ENCODE results near the gene CHL1.

Gene CHL1

GRCh38 chr3:196311-197148 is at the start of gene CHL1:
CHL1 (plus strand) TSS chr3:196763; CDS start chr3:319777, 123,014 bp downstream.
- no peaks in the 10 kb centered on the region for H3K9me3 Mint-ChIP-seq
- H3K27me3 Mint-ChIP-seq = peaks cover 8% of the 10 kb centered on the region
- ATAC-seq = peak; percentile 40
- peaks cover 19% of the 10 kb centered on the region for H3K4me1 Mint-ChIP-seq
- H3K27ac Mint-ChIP-seq = peak within 1 kb of the TSS; percentile 81
- peak within 1 kb of the TSS; percentile 89 for H3K4me3 Mint-ChIP-seq
- H3K36me3 Mint-ChIP-seq = peaks cover 4% of the 10 kb centered on the region

GRCh38 chr3:151614-152189 is 44.9 kb upstream of the CHL1 start:
- H3K9me3 Mint-ChIP-seq = no peaks in the 10 kb centered on the region
- H3K4me3 Mint-ChIP-seq = no peak overlapping the region
- no peaks in the 10 kb centered on the region for H3K27me3 Mint-ChIP-seq
- H3K27ac Mint-ChIP-seq = no peak overlapping the region
- H3K36me3 Mint-ChIP-seq = no peaks in the 10 kb centered on the region
- H3K4me1 Mint-ChIP-seq = no peaks in the 10 kb centered on the region
- no peak for ATAC-seq

- Mint-ChIP-seq H3K36me3 (no peaks in the 10 kb centered on the region), H3K27me3 (no peaks in the 10 kb centered on the region), H3K9me3 (peaks cover 4% of the 10 kb centered on the region), H3K27ac (no peak overlapping the region), H3K4me3 (no peak overlapping the region), H3K4me1 (peaks cover 8% of the 10 kb centered on the region)
- no peak for ATAC-seq
Measured at GRCh38 chr3:159974-160373, 36.6 kb upstream of the CHL1 start.

GRCh38 chr3:166071-166470 is 30.5 kb upstream of the CHL1 start:
- Mint-ChIP-seq H3K9me3 (no peaks in the 10 kb centered on the region), H3K4me3 (no peak overlapping the region), H3K4me1 (no peaks in the 10 kb centered on the region), H3K27me3 (no peaks in the 10 kb centered on the region), H3K27ac (no peak overlapping the region), H3K36me3 (no peaks in the 10 kb centered on the region)
- no peak for ATAC-seq

GRCh38 chr3:166799-167198 is 29.8 kb upstream of the CHL1 start:
- Mint-ChIP-seq H3K4me3 (no peak overlapping the region), H3K4me1 (no peaks in the 10 kb centered on the region), H3K27ac (no peak overlapping the region), H3K9me3 (no peaks in the 10 kb centered on the region), H3K36me3 (no peaks in the 10 kb centered on the region), H3K27me3 (no peaks in the 10 kb centered on the region)
- no peak for ATAC-seq

GRCh38 chr3:173886-174285 is 22.7 kb upstream of the CHL1 start:
- H3K4me1 Mint-ChIP-seq = peaks cover 12% of the 10 kb centered on the region
- H3K27ac Mint-ChIP-seq = no peak overlapping the region
- no peaks in the 10 kb centered on the region for H3K36me3 Mint-ChIP-seq
- no peaks in the 10 kb centered on the region for H3K27me3 Mint-ChIP-seq
- ATAC-seq = no peak
- H3K4me3 Mint-ChIP-seq = peak overlapping the region; percentile 10
- H3K9me3 Mint-ChIP-seq = no peaks in the 10 kb centered on the region

- peaks cover 2% of the 10 kb centered on the region for H3K9me3 Mint-ChIP-seq
- H3K27ac Mint-ChIP-seq = no peak overlapping the region
- no peaks in the 10 kb centered on the region for H3K36me3 Mint-ChIP-seq
- H3K4me3 Mint-ChIP-seq = no peak overlapping the region
- no peak for ATAC-seq
- no peaks in the 10 kb centered on the region for H3K4me1 Mint-ChIP-seq
- no peaks in the 10 kb centered on the region for H3K27me3 Mint-ChIP-seq
Measured at GRCh38 chr3:184976-185375, 11.6 kb upstream of the CHL1 start.

- H3K27me3 Mint-ChIP-seq = peaks cover 8% of the 10 kb centered on the region
- peaks cover 2% of the 10 kb centered on the region for H3K9me3 Mint-ChIP-seq
- peak; percentile 89 for ATAC-seq
- H3K27ac Mint-ChIP-seq = peak overlapping the region; percentile 94
- peak overlapping the region; percentile 62 for H3K4me3 Mint-ChIP-seq
- peaks cover 21% of the 10 kb centered on the region for H3K4me1 Mint-ChIP-seq
- peaks cover 4% of the 10 kb centered on the region for H3K36me3 Mint-ChIP-seq
Measured at GRCh38 chr3:192215-192929, 4.2 kb upstream of the CHL1 start.

GRCh38 chr3:194001-194400 is 2.6 kb upstream of the CHL1 start:
- Mint-ChIP-seq H3K36me3 (peaks cover 4% of the 10 kb centered on the region), H3K4me1 (peaks cover 21% of the 10 kb centered on the region), H3K27me3 (peaks cover 8% of the 10 kb centered on the region), H3K27ac (no peak overlapping the region), H3K4me3 (no peak overlapping the region), H3K9me3 (no peaks in the 10 kb centered on the region)
- no peak for ATAC-seq

GRCh38 chr3:194421-194820 is 2.1 kb upstream of the CHL1 start:
- Mint-ChIP-seq H3K9me3 (no peaks in the 10 kb centered on the region), H3K4me1 (peaks cover 21% of the 10 kb centered on the region), H3K4me3 (no peak overlapping the region)

GRCh38 chr3:195666-196065 is 897 bp upstream of the CHL1 start:
- ATAC-seq = no peak
- Mint-ChIP-seq H3K36me3 (peaks cover 4% of the 10 kb centered on the region), H3K9me3 (no peaks in the 10 kb centered on the region), H3K27ac (no peak overlapping the region), H3K27me3 (peaks cover 8% of the 10 kb centered on the region), H3K4me1 (peaks cover 21% of the 10 kb centered on the region), H3K4me3 (no peak overlapping the region)

More at GRCh38 chr3:194421-194820, 2.1 kb upstream of the CHL1 start:
- peaks cover 4% of the 10 kb centered on the region for H3K36me3 Mint-ChIP-seq
- no peak for ATAC-seq
- peaks cover 8% of the 10 kb centered on the region for H3K27me3 Mint-ChIP-seq
- no peak overlapping the region for H3K27ac Mint-ChIP-seq

- Mint-ChIP-seq H3K27me3 (peaks cover 8% of the 10 kb centered on the region), H3K9me3 (no peaks in the 10 kb centered on the region), H3K4me1 (peaks cover 12% of the 10 kb centered on the region), H3K36me3 (peaks cover 3% of the 10 kb centered on the region), H3K4me3 (peak overlapping the region; percentile 86), H3K27ac (peak overlapping the region; percentile 81)
- peak; percentile 59 for ATAC-seq
Measured at GRCh38 chr3:197149-197827, 725 bp downstream of the CHL1 start.

- peak overlapping the region; percentile 81 for H3K27ac Mint-ChIP-seq
- H3K36me3 Mint-ChIP-seq = no peaks in the 10 kb centered on the region
- peak; percentile 69 for ATAC-seq
- peaks cover 7% of the 10 kb centered on the region for H3K4me1 Mint-ChIP-seq
- no peaks in the 10 kb centered on the region for H3K9me3 Mint-ChIP-seq
- peaks cover 8% of the 10 kb centered on the region for H3K27me3 Mint-ChIP-seq
- peak overlapping the region; percentile 86 for H3K4me3 Mint-ChIP-seq
Measured at GRCh38 chr3:197828-198491, 1.4 kb downstream of the CHL1 start.

GRCh38 chr3:199835-200234 is 3.3 kb downstream of the CHL1 start:
- peaks cover 7% of the 10 kb centered on the region for H3K4me1 Mint-ChIP-seq
- H3K27ac Mint-ChIP-seq = no peak overlapping the region
- ATAC-seq = no peak
- peaks cover 8% of the 10 kb centered on the region for H3K27me3 Mint-ChIP-seq
- no peak overlapping the region for H3K4me3 Mint-ChIP-seq
- no peaks in the 10 kb centered on the region for H3K36me3 Mint-ChIP-seq
- no peaks in the 10 kb centered on the region for H3K9me3 Mint-ChIP-seq

All from stimulated activated memory B cell treated with anti-CD40 and anti-IgM and Interleukin-4, amounts not matched to agents 10 μg/mL and 1 μg/mL and 100 μg/mL, for 72 hours (primary cell).